HG02623 (cell line): ENCODE measurements around the gene TSPAN3.

Source experiments
- ATAC-seq: cut with Tn5 transposase; IDR thresholded peaks from one replicate; pipeline ENCODE4 v1.9.1; 2021; ENCODE audit warnings: moderate library complexity; ENCODE audit not compliant: unreplicated experiment

TSPAN3 gene

DNA sequence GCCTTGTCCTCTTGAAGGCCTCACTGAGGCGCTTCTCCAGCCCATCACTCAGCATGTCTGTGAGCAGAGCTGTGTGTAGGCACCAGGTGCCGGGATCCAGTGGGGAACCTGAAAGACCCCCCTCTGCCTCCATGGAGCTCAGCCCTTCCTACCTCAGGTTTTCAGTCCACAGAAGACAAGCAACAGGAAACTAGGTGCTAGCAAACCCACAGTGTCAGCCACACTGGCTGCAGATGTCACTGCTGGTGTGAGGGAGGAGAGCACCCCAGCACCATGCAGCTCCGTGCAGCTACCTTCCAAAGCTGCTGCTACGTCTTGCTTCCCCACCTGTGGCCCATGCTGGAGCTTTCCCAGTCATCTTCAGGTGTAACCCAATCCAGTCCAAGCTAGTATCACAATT lies 58.0 kb downstream of the TSPAN3 start:
- ATAC-seq, result no peak

DNA sequence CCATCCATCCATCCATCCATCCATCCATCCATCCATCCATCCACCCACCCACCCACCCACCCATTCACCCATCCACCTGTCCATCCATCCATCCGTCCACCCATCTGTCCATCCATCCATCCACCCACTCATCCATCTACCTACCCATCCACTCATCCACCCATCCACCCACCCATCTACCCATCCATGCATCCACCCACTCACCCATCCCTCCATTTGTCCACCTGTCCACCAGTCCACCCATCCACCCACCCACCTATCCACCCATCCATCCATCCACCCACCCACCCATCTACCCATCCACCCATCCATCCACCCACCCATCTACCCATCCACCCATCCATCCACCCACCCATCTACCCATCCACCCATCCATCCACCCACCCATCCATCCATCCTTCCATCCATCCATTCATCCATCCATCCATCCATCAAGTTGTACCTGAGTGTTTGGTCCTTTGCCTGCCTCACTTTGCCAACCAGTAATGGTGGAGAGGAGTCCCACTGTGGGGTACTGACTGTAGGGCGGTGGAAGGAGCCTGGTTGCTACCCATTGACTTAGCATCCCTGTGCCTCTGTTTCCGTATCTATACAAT lies 58.7 kb downstream of the TSPAN3 start:
- no peak for ATAC-seq

DNA sequence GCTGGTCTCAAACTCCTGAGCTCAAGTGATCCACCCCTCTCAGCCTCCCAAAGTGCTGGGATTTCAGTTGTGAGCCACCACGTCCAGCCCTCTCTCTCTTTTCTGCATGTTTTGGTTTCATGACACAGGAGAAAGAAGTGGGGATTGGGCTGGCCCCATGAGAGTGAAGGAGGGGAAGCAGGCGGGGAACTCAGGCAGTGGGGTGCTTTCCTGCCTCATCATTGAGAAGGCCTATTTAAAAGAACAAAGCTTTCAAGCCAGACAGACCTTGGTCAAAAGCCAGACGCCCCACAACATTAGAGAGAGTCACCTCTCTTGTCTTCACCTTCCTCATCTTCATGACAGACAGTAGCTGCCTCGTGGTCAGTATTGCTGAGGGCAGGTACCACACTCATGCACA lies 60.1 kb downstream of the TSPAN3 start:
- ATAC-seq, result no peak

DNA sequence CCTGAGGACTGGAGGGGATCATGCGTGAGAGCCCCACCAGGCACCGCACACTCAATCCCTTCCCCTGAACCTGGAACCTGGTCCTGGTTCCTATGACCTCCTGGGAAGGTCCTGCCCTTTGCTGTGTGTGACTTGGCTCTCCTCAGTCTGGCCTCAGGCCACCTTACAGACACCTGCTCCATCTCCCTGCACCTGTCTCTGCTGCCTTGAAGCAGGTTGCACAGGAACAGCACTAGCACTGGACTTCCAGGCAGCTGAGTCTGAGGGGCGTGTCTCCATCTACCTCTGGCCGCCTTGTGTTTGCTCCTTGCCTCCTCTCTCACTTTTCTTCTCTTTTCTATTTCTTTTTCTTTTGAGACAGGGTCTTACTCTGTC lies 60.6 kb downstream of the TSPAN3 start:
- ATAC-seq, result no peak

DNA sequence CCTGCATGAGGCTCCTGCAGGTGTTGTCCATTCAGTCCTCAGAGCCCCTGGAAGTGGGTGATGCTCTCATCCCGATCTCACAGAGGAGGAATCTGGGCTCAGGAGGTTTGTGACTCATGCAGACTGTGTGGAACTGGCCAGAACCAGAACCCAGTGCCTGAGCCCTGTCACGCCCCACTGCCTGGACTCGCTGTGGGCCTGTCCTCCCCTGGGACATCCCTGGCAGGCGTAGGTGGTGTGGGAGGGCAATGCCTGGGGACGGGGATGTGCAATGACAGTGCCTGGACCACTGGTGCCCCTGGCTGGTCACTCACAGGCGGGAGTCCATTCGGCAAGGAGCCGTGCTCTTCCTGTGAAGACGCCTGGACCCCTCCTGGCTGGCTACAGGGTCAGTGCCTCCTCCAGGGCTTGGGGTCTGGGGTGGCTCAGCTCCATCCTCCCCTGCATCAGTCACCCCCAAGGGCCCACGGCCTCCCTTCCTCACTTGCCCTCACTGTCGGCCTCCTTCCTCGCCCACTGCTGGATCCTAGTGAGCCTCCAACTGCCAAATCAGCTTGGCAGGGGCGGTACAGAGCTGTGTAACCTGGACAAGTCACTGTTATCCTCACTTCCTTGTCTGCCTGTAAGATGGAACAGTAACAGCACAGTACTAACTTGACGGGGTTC lies 61.1 kb downstream of the TSPAN3 start:
- no peak for ATAC-seq

DNA sequence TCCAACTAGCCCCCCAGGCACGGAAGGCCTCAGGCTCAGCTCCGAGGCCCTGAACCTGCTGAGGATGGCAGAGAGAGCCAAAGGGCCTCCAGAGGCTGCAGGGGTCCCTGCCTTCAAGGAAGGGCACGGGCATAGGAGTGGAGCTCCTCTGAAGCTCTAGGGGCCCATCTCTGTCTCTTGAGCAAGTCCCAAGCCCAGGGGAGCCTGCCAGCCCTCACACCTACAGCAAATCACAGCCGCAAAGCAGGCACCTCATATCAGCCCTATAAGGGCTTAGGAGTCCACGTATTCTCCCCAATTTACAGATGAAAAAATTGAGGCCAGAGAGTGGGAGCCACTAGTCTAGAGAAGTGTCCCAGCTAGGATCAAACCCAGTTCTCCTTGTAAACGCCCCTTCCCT lies 61.7 kb downstream of the TSPAN3 start:
- no peak for ATAC-seq

DNA sequence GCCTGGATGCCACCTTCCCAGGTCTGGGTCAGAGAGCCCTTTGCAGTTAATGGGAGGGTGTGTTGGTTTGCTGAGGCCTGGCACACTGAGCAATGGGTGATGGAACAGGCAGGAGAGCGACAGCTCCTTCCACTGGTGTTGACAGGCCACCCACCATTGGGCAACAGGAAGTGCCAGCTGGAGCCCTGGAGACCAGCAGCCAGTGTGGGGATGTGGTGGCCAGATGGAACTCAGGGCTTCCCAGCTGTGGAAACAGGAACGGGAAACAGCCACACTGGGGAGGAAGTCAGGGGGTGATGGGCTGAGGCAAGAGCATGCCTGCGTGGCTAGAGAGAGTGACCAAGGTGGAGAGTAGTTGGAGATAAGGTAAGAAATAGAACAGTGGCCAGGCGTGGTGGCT lies 66.7 kb downstream of the TSPAN3 start:
- ATAC-seq, result no peak

DNA sequence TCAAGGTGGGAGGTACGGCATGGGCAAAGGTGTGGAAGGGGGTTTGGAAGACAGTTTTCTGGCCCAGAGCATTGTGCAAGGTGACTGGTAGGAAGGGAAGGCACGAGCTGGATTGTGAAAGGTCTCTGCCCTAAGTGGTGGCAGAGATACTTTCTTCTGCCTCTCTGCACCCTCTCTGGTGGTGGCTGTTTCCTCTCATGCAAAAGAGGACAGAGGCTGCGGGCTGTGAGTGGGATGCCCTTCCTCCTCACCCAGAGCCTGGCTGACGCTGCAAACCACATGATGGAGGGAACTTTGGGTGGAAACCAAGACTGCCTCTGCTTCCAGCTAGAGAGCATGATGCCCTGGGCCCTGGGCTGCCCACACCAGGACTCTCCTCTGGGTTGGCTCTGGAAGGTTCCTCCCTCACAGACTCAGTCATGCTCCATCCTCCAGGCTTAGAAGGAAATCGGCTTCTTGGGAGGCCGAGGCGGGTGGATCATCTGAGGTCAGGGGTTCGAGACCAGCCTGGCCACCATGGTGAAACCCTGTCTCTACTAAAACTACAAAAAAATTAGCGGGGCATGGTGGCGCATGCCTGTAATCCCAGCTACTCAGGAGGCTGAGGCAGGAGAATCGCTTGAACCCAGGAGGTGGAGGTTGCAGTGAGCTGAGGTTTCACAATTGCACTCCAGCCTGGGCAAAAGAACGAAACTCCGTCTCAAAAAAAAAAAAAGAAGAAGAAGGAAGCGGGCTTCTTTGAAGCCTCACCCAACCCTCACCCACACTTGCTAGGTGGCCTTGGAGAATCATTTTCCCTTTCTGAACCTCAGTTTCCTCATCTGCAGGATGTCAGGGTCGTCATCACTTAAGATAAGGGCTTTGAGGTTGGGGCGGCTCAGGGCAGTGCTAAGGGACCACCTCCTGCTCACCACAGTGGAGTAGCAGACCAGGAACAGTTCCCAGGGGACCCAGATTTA lies 67.7 kb downstream of the TSPAN3 start:
- ATAC-seq, result peak; percentile 75

DNA sequence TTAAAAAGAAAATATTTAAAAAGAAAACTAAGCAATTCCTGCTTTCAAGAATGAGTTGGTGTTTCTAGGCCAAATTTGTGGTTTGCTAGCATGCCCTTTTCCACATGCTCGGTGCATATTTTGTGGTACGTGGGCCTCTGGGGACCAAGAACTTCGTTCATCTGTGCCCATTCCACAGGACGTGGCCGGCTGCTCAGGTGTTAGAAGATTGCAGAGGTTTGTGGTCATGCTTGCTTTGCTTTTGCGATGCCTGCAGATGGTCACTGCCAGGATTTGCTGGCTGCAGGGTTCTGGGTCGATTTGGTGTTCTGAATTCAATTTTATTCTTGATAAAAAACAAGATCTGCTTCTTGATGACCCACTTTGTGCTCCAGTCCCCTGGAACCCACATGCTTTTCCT lies 68.5 kb downstream of the TSPAN3 start:
- ATAC-seq, result no peak

DNA sequence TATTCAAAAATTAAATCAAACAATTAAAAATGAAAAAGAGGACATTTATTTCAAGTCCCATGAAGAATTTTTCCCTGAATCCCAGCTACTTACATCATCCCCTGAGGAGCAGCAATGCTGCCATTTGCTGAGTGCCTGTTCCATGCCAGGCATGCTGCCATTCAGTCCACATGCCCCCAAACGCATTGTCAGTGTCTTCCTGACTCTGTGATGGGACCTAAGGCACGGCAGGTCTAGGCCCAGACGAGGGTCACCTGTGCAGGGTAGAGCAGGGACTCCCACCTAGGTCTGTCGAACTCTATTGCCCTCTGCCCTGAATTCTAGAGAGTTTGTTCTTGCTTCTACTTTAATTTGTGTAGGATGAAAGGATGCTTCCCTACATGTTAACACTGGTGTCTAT lies 68.9 kb downstream of the TSPAN3 start:
- no peak for ATAC-seq

DNA sequence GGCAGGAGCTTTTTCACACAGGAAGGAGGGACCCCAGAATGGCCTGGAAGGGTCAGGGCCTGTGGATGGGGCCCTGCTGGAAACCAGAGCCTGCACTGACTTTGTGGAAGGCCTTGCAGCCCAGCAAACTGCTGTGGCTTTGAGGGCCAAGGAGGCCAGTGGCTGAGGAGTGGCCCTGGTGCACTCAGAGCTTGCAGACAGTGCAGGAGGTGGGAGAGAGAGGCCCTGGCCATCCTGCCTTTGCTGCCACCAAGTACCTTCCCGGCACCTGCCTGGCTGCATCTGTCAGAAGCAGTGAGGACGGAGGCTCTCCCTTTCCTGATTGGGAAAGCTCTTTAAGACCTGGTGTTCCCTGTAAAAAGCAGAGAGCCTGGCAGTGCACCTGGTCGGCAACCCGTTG lies 69.6 kb downstream of the TSPAN3 start:
- ATAC-seq, result no peak

DNA sequence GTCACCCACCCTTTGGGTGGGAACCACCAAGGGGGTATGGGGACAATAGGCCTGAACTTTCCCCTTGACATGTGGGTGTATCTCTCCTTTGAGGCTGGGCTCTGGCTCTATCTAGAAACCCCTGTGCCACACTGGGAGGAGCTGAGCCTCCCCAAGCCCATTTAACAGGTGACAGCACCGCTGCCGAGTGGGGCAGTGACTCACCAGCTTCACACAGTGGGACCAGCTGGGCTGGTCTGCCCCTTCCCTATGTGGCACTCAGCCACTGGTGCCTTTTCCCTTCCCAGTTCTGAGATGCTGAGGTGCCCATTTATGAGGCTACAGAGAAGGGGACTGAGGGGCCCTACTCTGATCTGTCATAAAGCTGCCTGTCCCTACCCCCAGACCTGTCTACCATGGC lies 70.9 kb downstream of the TSPAN3 start:
- no peak for ATAC-seq

DNA sequence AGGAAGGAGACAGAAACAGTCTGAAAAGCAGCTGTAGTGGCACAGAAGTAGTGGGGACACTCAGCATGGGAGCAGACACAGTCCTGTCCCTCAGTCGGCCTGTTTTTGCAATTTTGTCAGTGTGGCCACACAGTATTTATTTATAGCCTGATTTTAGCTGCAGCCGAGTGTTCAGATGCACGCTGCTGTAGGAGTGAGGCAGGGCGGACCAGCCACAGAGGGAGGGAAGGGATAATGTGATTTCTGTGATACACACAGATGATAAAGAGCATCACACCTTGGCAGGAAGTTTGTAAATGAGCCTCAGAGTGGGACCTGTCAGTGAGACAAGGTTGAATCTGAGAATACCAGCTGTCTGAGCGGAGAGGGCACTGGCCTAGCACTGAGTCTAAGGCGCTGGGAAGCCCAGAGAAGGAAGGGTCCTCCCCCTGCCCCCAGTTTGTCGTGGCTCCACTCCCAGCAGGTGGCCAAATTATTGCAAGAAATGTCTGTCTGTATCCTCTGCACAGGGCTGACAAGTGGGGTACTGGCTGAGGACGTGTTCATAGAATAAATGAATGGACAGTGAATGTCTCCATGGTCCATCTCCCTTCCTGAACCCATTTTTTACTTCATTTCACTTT lies 72.1 kb downstream of the TSPAN3 start:
- no peak for ATAC-seq

DNA sequence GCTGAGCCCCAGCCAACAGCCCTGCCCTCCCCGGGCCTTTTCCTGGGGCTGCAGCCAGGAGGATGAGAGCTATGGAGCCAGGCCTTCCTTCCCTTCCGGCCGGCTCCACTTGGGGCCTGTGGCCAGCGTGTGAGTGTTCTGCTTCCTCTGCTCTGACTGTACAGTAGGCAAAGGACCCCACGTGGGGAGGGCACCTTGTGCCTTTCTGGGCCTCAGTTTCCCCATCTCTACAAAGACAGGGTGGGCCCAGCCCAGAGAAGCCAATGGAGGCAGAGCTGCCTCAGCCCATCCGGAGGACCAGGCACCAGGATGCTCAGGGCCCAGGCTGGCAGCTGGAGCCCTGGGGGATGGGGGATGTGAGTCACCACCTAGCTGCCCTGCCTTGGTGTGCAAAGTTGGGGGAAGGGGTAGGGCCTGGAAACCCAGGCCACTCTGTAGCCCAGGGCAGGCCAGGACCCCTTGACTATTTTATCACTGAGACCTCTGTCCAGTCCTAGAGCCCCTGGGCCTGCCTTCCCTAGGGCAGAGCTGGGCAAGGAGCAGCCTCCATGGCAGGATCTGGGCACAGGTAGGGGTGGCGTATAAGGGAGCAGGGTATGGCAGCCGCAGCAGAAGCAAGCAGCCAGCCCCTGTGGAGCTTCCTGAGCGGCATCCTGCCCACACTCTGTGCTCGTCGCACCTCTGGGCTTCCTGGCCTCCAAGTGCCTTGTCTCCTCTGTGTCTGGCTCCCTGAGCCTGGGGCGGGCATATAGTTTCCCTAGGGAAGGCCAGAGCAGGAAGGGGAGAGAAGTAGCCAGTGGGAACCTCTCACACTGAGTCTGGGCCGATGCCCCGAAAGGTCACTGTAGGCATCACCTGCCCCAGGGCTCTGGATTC lies 74.1 kb downstream of the TSPAN3 start:
- no peak for ATAC-seq

DNA sequence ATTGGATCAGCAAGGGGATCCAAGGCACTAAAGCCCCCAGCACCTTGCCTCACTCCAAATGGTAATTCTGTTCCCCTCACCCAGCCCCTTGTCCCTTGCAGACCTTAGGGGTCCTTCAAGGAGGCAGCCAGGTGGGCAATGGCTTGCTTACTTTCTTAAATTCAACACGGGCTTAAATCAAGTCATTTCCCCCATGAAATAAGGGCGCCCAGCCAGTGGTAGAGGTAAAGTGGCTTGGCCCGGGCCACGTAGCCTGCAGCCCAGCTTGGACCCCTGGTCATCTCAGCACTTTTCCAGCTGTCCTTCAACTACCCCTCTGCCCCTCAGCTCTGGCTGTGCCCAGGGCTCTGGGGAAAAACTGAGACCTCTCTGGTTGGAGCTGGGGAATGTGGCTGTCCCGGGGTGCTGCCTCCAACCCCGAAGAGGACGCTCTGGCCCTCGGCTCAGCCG lies 74.8 kb downstream of the TSPAN3 start:
- ATAC-seq, result no peak

DNA sequence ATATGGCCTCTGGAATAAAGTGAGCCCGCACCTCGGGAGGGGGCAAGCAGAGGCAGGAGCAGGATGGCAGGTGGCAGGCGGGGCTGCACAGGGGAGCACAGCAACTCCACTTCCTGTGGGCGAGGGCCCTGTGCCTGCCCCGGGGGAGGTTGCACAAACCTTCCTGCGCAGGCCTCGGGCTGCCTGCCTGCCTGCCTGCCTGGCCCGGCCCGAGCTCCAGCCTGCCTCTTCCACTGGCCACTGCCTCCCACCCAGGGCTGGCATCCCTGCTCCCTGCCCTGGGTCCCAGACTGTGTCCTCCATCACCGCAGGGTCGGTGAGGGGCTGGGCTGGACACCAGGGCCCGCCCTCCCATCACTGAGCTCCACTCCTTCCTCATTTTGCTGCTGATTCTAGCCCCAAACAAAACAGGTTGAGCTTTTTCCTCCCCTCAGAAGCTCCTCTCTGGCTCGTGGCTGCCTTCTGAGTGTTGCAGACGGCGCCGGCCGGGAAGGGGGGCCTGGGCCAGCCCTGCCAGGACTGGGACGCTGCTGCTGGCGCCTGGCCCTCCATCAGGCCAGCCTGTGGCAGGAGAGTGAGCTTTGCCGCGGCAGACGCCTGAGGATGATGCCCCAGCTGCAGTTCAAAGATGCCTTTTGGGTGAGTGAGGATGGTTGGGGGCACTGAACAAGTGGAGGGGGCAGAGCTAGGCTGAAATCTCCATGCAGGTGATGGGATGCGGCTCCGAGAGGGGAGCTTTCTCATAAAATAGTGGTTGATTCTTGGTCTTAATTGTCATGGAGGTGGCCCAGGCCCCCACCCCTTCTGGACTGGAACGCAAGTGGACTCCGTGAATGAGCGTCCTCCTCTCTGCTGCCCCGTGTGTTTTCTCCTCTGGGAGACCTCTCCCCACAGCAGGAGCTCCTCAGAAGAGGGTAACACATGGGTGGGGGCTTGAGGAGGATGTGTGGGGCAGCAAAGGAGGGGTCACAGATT lies 75.7 kb downstream of the TSPAN3 start, which contains the start of gene PSTPIP1:
Gene PSTPIP1 (plus strand): TSS at position 156 of the 975 bp plus-strand sequence. CDS start 448 bp downstream, at position 604.
- ATAC-seq, result peak; percentile 51

DNA sequence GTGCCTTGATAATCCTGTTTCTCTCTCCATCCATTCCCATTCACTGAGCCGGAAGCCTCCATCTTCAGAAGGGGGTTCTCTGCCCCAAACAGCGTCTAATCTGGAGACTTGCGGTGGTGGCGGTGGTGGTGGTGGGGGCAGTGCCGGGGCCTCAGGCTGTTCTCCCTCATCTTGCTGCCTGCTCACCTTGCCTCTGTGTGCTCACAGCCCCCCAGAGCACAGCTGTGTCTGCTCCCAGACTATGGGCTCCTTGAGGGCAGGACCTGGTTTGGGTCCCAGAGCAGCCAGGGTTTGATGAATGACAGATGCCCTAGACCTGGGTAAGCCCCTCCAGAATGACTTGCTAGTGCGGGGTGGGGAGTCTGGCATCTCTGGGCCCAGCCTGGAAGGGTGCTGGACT lies 76.4 kb downstream of the TSPAN3 start:
- no peak for ATAC-seq

DNA sequence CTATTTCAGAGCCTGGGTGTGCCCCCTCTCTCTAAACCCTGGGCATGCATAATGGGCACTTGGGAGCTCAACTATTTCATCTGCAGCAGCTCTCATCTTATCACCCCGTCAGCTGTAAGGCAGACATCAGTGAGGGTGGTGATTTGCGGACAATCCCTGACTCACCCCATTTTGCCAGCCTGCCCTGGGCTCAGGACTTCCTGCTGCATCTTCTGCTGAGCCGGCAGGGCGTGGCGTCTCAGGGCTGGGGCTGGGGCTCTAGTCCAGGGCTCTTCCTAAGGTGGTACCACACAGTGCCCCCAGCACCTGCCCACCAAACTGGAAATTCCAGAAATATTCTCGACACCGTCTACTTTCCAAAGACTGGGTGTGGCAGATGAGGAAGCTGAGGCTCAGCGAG lies 76.9 kb downstream of the TSPAN3 start:
- ATAC-seq, result no peak

DNA sequence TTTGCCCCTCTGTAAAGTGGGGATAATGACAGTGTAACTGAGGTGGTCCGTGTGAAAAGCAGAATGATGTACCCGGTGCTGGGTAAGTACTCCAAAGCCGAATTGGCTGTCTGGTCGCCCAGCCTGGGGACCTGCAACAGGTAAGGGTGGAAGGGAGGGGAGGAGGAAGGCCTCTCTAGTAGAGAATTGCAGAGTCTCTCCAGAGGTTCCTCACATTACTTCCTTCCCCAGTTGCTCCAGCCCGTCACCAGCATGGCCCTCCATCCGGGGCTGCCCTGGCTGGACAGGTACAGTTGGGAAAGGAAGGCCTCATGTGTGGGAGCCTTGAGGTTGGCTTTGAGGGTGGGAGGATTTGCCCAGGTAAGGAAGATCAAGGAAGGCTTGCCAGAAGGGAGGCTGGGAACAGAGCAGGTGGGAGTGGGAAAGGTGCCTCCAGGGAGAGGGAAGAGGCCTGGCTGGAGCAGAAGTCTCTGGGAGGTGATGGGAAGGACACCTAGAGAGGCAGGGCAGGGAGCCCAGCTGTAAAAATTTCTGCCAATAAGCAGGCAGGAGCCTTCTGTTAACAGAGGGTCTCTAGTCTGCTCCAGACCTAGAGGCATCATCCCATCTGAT lies 77.7 kb downstream of the TSPAN3 start:
- no peak for ATAC-seq
